Fibroblast of lung (primary cell): ENCODE results near the gene TOR4A. TPM values are rescaled to one million over a fixed set of nuclear protein-coding genes. Genes with fewer than 3 reads are reported as not detected.

ENCODE experiments used
- DNase-seq, 2 donors: peaks; one replicate each; pipeline versions ENCODE4 v3.0.0 to v3.0.0-alpha.2; 2010; ENCODE audit warnings: low read depth in 2 of 2
- H2AFZ ChIP-seq: 2 replicates; pipeline ENCODE4 v1.5.1; 2012; ENCODE audit warnings: low read length, control low read depth, inconsistent platforms
- H3K27ac ChIP-seq: 2 replicates; pipeline ENCODE4 v1.5.1; 2011; ENCODE audit warnings: low read length, control low read depth; ENCODE audit not compliant: insufficient read depth
- H3K27me3 ChIP-seq: 2 replicates; pipeline ENCODE4 v1.5.1; 2011; ENCODE audit warnings: mild to moderate bottlenecking, low read length; ENCODE audit not compliant: control insufficient read depth, insufficient read depth
- H3K36me3 ChIP-seq: 2 replicates; pipeline ENCODE4 v1.5.1; 2011; ENCODE audit warnings: low read length; ENCODE audit not compliant: control insufficient read depth, insufficient read depth
- H3K4me1 ChIP-seq: 2 replicates; pipeline ENCODE4 v1.5.1; 2011; ENCODE audit warnings: low read length; ENCODE audit not compliant: control insufficient read depth, insufficient read depth; ENCODE audit errors: extremely low read depth
- H3K4me2 ChIP-seq: 2 replicates; pipeline ENCODE4 v1.5.1; 2011; ENCODE audit warnings: low read length, control low read depth; ENCODE audit not compliant: insufficient read depth; ENCODE audit errors: extremely low read depth
- H3K4me3 ChIP-seq, 4 experiments: fragments of 200-600 bp in 1 of 4; sonication (generic) in 1 of 4; replicated peaks in 1 of 4; 2 replicates each; pipeline ENCODE4 v1.5.1; 2011 to 2016; ENCODE audit warnings: low read length in 4 of 4, low read depth in 3 of 4, mild to moderate bottlenecking in 3 of 4, control low read depth in 2 of 4, inconsistent platforms in 1 of 4, mixed read lengths in 1 of 4; ENCODE audit not compliant: insufficient read depth in 1 of 4; ENCODE audit errors: control extremely low read depth in 1 of 4
- H3K79me2 ChIP-seq: 2 replicates; pipeline ENCODE4 v1.5.1; 2012; ENCODE audit warnings: mild to moderate bottlenecking, low read length, inconsistent platforms; ENCODE audit not compliant: control insufficient read depth, insufficient read depth
- H3K9ac ChIP-seq: 2 replicates; pipeline ENCODE4 v1.5.1; 2011; ENCODE audit warnings: mild to moderate bottlenecking, low read length, control low read depth; ENCODE audit not compliant: insufficient read depth
- H3K9me3 ChIP-seq: 2 replicates; pipeline ENCODE4 v1.5.1; 2012; ENCODE audit warnings: low read depth, low read length; ENCODE audit not compliant: control insufficient read depth, insufficient read depth
- H4K20me1 ChIP-seq: 2 replicates; pipeline ENCODE4 v1.5.1; 2011; ENCODE audit warnings: low read length; ENCODE audit not compliant: control insufficient read depth, insufficient read depth; ENCODE audit errors: extremely low read depth
- CTCF ChIP-seq, 2 donors: IDR thresholded peaks in 1 of 2; conservative IDR thresholded peaks in 1 of 2; 1 replicate in 1 of 2; 2 replicates in 1 of 2; pipeline ENCODE4 v1.5.1; 2011 to 2012; ENCODE audit warnings: low read length in 2 of 2, control low read depth in 1 of 2, inconsistent platforms in 1 of 2, low read depth in 1 of 2, mild to moderate bottlenecking in 1 of 2
- EZH2 ChIP-seq: IDR thresholded peaks from 2 replicates; pipeline ENCODE4 v1.5.1; 2012; ENCODE audit warnings: low read length, control low read depth, mild to moderate bottlenecking; ENCODE audit errors: missing control alignments
- polyA plus RNA-seq, 2 donors: library from polyadenylated mRNA; depleted of rRNA in 1 of 2; stranded (reverse) in 1 of 2; unstranded in 1 of 2; fragments of >200 nt; gene quantifications; 2 replicates each; pipeline ENCODE4 v1.2.1, GENCODE V29; 2011 to 2012; ENCODE audit warnings: missing spikeins in 1 of 2
- total RNA-seq: library from RNA; depleted of rRNA; stranded (reverse); fragments of >200 nt; gene quantifications from 2 replicates; pipeline ENCODE4 v1.2.1, GENCODE V29; 2014

Gene TOR4A
- total and polyA plus RNA-seq, 2 donors (not counting 1 experiment from before 2014, with no cell fraction given): 3.3 to 22.1 TPM

- DNase-seq: peak; percentile 100
- H3K4me2 ChIP-seq: peak within 1 kb of the TSS; percentile 96
- H3K9ac ChIP-seq: peak within 1 kb of the TSS; percentile 89
- H4K20me1 ChIP-seq: no peaks in the 10 kb centered on the region
- peaks cover 6% of the 10 kb centered on the region for H3K4me1 ChIP-seq
- peaks cover 18% of the 10 kb centered on the region for H3K36me3 ChIP-seq
- peaks cover 38% of the 10 kb centered on the region for H3K79me2 ChIP-seq
- H3K27me3 ChIP-seq: no peaks in the 10 kb centered on the region
- peak within 1 kb of the TSS; percentile 95 for H3K27ac ChIP-seq
- peak within 1 kb of the TSS; percentile 16 for H2AFZ ChIP-seq
- peak within 1 kb of the TSS; percentile 72 to 98 (median 88) for H3K4me3 ChIP-seq
- no peak for TF ChIP-seq CTCF (conservative IDR thresholded peaks at IDR 0.05 in 1 of 2, IDR thresholded peaks at IDR 0.05 in 1 of 2; ENCODE audit: low read depth in 1 of 2, low read length in 2 of 2)
- no peak for TF ChIP-seq EZH2
- H3K9me3 ChIP-seq: no peaks in the 10 kb centered on the region
Observed at GRCh38 chr9:137240841-137241489, 36.6 kb upstream of the TOR4A start, which contains the start of gene TUBB4B. Gene TUBB4B, plus strand, starts transcription at chr9:137241287. Its CDS starts 74 bp downstream, at chr9:137241361.

GRCh38 chr9:137241490-137242268 lies 35.8 kb upstream of the TOR4A start:
- peak overlapping the region; percentile 72 to 98 (median 88) for H3K4me3 ChIP-seq
- peaks cover 6% of the 10 kb centered on the region for H3K4me1 ChIP-seq
- H2AFZ ChIP-seq: no peak overlapping the region
- H3K9me3 ChIP-seq: no peaks in the 10 kb centered on the region
- peak; percentile 37 for DNase-seq
- no peaks in the 10 kb centered on the region for H3K27me3 ChIP-seq
- H4K20me1 ChIP-seq: no peaks in the 10 kb centered on the region
- TF ChIP-seq CTCF (conservative IDR thresholded peaks at IDR 0.05 in 1 of 2, IDR thresholded peaks at IDR 0.05 in 1 of 2; ENCODE audit: low read depth in 1 of 2, low read length in 2 of 2) (no peak), EZH2 (no peak)
- peak overlapping the region; percentile 84 for H3K4me2 ChIP-seq
- H3K36me3 ChIP-seq: peaks cover 18% of the 10 kb centered on the region
- H3K79me2 ChIP-seq: peaks cover 38% of the 10 kb centered on the region
- peak overlapping the region; percentile 84 for H3K9ac ChIP-seq
- H3K27ac ChIP-seq: peak overlapping the region; percentile 82
